Activated CD4-positive, alpha-beta memory T cell treated with anti-CD3 and anti-CD28 coated beads, Interleukin-2, amount 10 ng/mL, durations not matched to agents 7 days and 5 days (primary cell): ENCODE results near the gene RASGRF2. TPM values are rescaled to one million over a fixed set of nuclear protein-coding genes. Genes with fewer than 3 reads are reported as not detected.

ENCODE experiments used
- CTCF ChIA-PET: fragments of 350-600 bp; sonication (Branson Sonifier 250); formaldehyde crosslinking; loops from one replicate; lab custom pipeline; 2021; ENCODE audit warnings: antibody characterized with exemption, inconsistent platforms; lab: Charles Lee
- POLR2A ChIA-PET: fragments of 350-600 bp; sonication (Branson Sonifier 250); formaldehyde crosslinking; loops from one replicate; lab custom pipeline; 2021; ENCODE audit warnings: antibody characterized with exemption; lab: Charles Lee
- DNase-seq: peaks from one replicate; pipeline ENCODE4 v3.0.0-alpha.2; 2020
- H3K27ac Mint-ChIP-seq: one replicate; pipeline ENCODE4 v1.8.0; 2021; ENCODE audit warnings: mild to moderate bottlenecking, mixed read lengths
- H3K27me3 Mint-ChIP-seq: one replicate; pipeline ENCODE4 v1.8.0; 2021; ENCODE audit warnings: mixed read lengths
- H3K36me3 Mint-ChIP-seq: one replicate; pipeline ENCODE4 v1.8.0; 2021; ENCODE audit warnings: low read depth, mixed read lengths
- H3K4me1 Mint-ChIP-seq: one replicate; pipeline ENCODE4 v1.8.0; 2021; ENCODE audit warnings: mixed read lengths
- H3K4me3 Mint-ChIP-seq: one replicate; pipeline ENCODE4 v1.8.0; 2021; ENCODE audit warnings: mild to moderate bottlenecking, mixed read lengths
- H3K9me3 Mint-ChIP-seq: one replicate; pipeline ENCODE4 v1.8.0; 2021; ENCODE audit warnings: mixed read lengths
- total RNA-seq, 2 experiments: library from RNA; stranded (reverse); gene quantifications; one replicate each; pipeline ENCODE4 v1.2.3, GENCODE V29; 2021

Gene RASGRF2
- total RNA-seq, 2 experiments from 2014 or later: 2.4 to 3.3 TPM

GRCh38 chr5:81233080-81233634, 273.0 kb downstream of the RASGRF2 start, which contains the start of gene CKMT2:
TSS of gene CKMT2 (plus strand) at chr5:81233322. CDS start at chr5:81251133, 17,811 bp downstream.
- DNase-seq: no peak
- ChIA-PET CTCF (interaction anchor here (0.7 kb wide), 1 partner anchor 183 kb away, joined by 3 read pairs; no protein-coding TSS in a partner anchor), POLR2A (no interaction called here)
- no peak within 1 kb of the TSS for H3K4me3 Mint-ChIP-seq
- no peaks in the 10 kb centered on the region for H3K36me3 Mint-ChIP-seq
- H3K27me3 Mint-ChIP-seq: no peaks in the 10 kb centered on the region
- no peaks in the 10 kb centered on the region for H3K9me3 Mint-ChIP-seq
- peaks cover 12% of the 10 kb centered on the region for H3K4me1 Mint-ChIP-seq
- no peak within 1 kb of the TSS for H3K27ac Mint-ChIP-seq

GRCh38 chr5:81234299-81234698, 274.1 kb downstream of the RASGRF2 start:
- ChIA-PET POLR2A (no interaction called here), CTCF (no interaction called here)
- no peak overlapping the region for H3K4me3 Mint-ChIP-seq
- no peak for DNase-seq
- no peaks in the 10 kb centered on the region for H3K27me3 Mint-ChIP-seq
- H3K4me1 Mint-ChIP-seq: peaks cover 12% of the 10 kb centered on the region
- no peak overlapping the region for H3K27ac Mint-ChIP-seq
- no peaks in the 10 kb centered on the region for H3K36me3 Mint-ChIP-seq
- H3K9me3 Mint-ChIP-seq: no peaks in the 10 kb centered on the region

GRCh38 chr5:81234801-81235200, 274.6 kb downstream of the RASGRF2 start:
- H3K4me1 Mint-ChIP-seq: peaks cover 12% of the 10 kb centered on the region
- CTCF ChIA-PET: no interaction called here
- no peak overlapping the region for H3K4me3 Mint-ChIP-seq
- H3K27me3 Mint-ChIP-seq: no peaks in the 10 kb centered on the region
- H3K36me3 Mint-ChIP-seq: no peaks in the 10 kb centered on the region
- DNase-seq: no peak
- H3K9me3 Mint-ChIP-seq: no peaks in the 10 kb centered on the region
- no peak overlapping the region for H3K27ac Mint-ChIP-seq
- POLR2A ChIA-PET: no interaction called here

- ChIA-PET POLR2A (no interaction called here), CTCF (no interaction called here)
- H3K27ac Mint-ChIP-seq: no peak overlapping the region
- H3K27me3 Mint-ChIP-seq: no peaks in the 10 kb centered on the region
- no peaks in the 10 kb centered on the region for H3K9me3 Mint-ChIP-seq
- H3K4me1 Mint-ChIP-seq: peaks cover 12% of the 10 kb centered on the region
- H3K36me3 Mint-ChIP-seq: no peaks in the 10 kb centered on the region
- no peak overlapping the region for H3K4me3 Mint-ChIP-seq
- no peak for DNase-seq
Observed at GRCh38 chr5:81235287-81236072, 275.3 kb downstream of the RASGRF2 start.

GRCh38 chr5:81238460-81238859, 278.3 kb downstream of the RASGRF2 start:
- Mint-ChIP-seq H3K27me3 (no peaks in the 10 kb centered on the region), H3K36me3 (no peaks in the 10 kb centered on the region), H3K9me3 (no peaks in the 10 kb centered on the region), H3K27ac (no peak overlapping the region), H3K4me1 (peaks cover 12% of the 10 kb centered on the region), H3K4me3 (no peak overlapping the region)
- ChIA-PET POLR2A (no interaction called here), CTCF (no interaction called here)
- DNase-seq: no peak

- Mint-ChIP-seq H3K4me1 (peaks cover 8% of the 10 kb centered on the region), H3K9me3 (no peaks in the 10 kb centered on the region), H3K27me3 (no peaks in the 10 kb centered on the region), H3K36me3 (no peaks in the 10 kb centered on the region), H3K4me3 (no peak overlapping the region), H3K27ac (no peak overlapping the region)
- no peak for DNase-seq
- ChIA-PET POLR2A (no interaction called here), CTCF (no interaction called here)
Observed at GRCh38 chr5:81239613-81240012, 279.4 kb downstream of the RASGRF2 start.

- ChIA-PET POLR2A (no interaction called here), CTCF (no interaction called here)
- no peaks in the 10 kb centered on the region for H3K27me3 Mint-ChIP-seq
- H3K27ac Mint-ChIP-seq: no peak overlapping the region
- no peaks in the 10 kb centered on the region for H3K4me1 Mint-ChIP-seq
- H3K4me3 Mint-ChIP-seq: no peak overlapping the region
- H3K9me3 Mint-ChIP-seq: no peaks in the 10 kb centered on the region
- no peak for DNase-seq
- no peaks in the 10 kb centered on the region for H3K36me3 Mint-ChIP-seq
Observed at GRCh38 chr5:81241001-81241400, 280.8 kb downstream of the RASGRF2 start.

GRCh38 chr5:81241961-81242648, 281.9 kb downstream of the RASGRF2 start:
- H3K4me1 Mint-ChIP-seq: no peaks in the 10 kb centered on the region
- no peak overlapping the region for H3K27ac Mint-ChIP-seq
- H3K9me3 Mint-ChIP-seq: no peaks in the 10 kb centered on the region
- no peak overlapping the region for H3K4me3 Mint-ChIP-seq
- no peaks in the 10 kb centered on the region for H3K36me3 Mint-ChIP-seq
- no peaks in the 10 kb centered on the region for H3K27me3 Mint-ChIP-seq
- no peak for DNase-seq
- POLR2A ChIA-PET: no interaction called here
- CTCF ChIA-PET: no interaction called here

- POLR2A ChIA-PET: no interaction called here
- no peak overlapping the region for H3K27ac Mint-ChIP-seq
- H3K36me3 Mint-ChIP-seq: no peaks in the 10 kb centered on the region
- CTCF ChIA-PET: no interaction called here
- no peaks in the 10 kb centered on the region for H3K4me1 Mint-ChIP-seq
- H3K9me3 Mint-ChIP-seq: no peaks in the 10 kb centered on the region
- H3K27me3 Mint-ChIP-seq: no peaks in the 10 kb centered on the region
- no peak for DNase-seq
- H3K4me3 Mint-ChIP-seq: no peak overlapping the region
Observed at GRCh38 chr5:81242906-81243436, 282.8 kb downstream of the RASGRF2 start.

GRCh38 chr5:81244451-81244850, 284.3 kb downstream of the RASGRF2 start:
- Mint-ChIP-seq H3K9me3 (no peaks in the 10 kb centered on the region), H3K36me3 (no peaks in the 10 kb centered on the region), H3K4me1 (no peaks in the 10 kb centered on the region), H3K27ac (no peak overlapping the region), H3K27me3 (no peaks in the 10 kb centered on the region), H3K4me3 (no peak overlapping the region)
- DNase-seq: no peak
- ChIA-PET POLR2A (no interaction called here), CTCF (no interaction called here)

- H3K27me3 Mint-ChIP-seq: no peaks in the 10 kb centered on the region
- H3K36me3 Mint-ChIP-seq: peaks cover 6% of the 10 kb centered on the region
- no peak overlapping the region for H3K27ac Mint-ChIP-seq
- POLR2A ChIA-PET: no interaction called here
- no peak for DNase-seq
- CTCF ChIA-PET: no interaction called here
- no peak overlapping the region for H3K4me3 Mint-ChIP-seq
- no peaks in the 10 kb centered on the region for H3K4me1 Mint-ChIP-seq
- H3K9me3 Mint-ChIP-seq: no peaks in the 10 kb centered on the region
Observed at GRCh38 chr5:81245871-81246235, 285.7 kb downstream of the RASGRF2 start.

- ChIA-PET POLR2A (no interaction called here), CTCF (no interaction called here)
- Mint-ChIP-seq H3K4me3 (no peak overlapping the region), H3K9me3 (no peaks in the 10 kb centered on the region), H3K27ac (no peak overlapping the region), H3K36me3 (peaks cover 6% of the 10 kb centered on the region), H3K4me1 (no peaks in the 10 kb centered on the region), H3K27me3 (no peaks in the 10 kb centered on the region)
- no peak for DNase-seq
Observed at GRCh38 chr5:81246697-81247096, 286.5 kb downstream of the RASGRF2 start.

- POLR2A ChIA-PET: no interaction called here
- Mint-ChIP-seq H3K36me3 (peaks cover 6% of the 10 kb centered on the region), H3K4me1 (no peaks in the 10 kb centered on the region), H3K4me3 (no peak overlapping the region), H3K27ac (no peak overlapping the region), H3K27me3 (no peaks in the 10 kb centered on the region), H3K9me3 (no peaks in the 10 kb centered on the region)
- DNase-seq: no peak
- CTCF ChIA-PET: no interaction called here
Observed at GRCh38 chr5:81247441-81247972, 287.3 kb downstream of the RASGRF2 start.
